Neural crest cell (in vitro differentiated cells): ENCODE data around the gene STARD6. TPM values are rescaled to one million over a fixed set of nuclear protein-coding genes. Genes with fewer than 3 reads are reported as not detected.

Source experiments
- DNase-seq: peaks from one replicate; pipeline ENCODE4 v3.0.0; 2021; ENCODE audit warnings: low read depth, mixed read lengths, low spot score
- H3K27ac Mint-ChIP-seq: one replicate; pipeline ENCODE4 v1.8.0; 2021; ENCODE audit warnings: mild to moderate bottlenecking, mixed read lengths; ENCODE audit not compliant: unreplicated experiment
- H3K27me3 Mint-ChIP-seq: 2 replicates; pipeline ENCODE4 v1.8.0; 2021; ENCODE audit warnings: low read depth, mild to moderate bottlenecking, mixed read lengths
- H3K36me3 Mint-ChIP-seq: 2 replicates; pipeline ENCODE4 v1.8.0; 2021; ENCODE audit warnings: low read depth, mild to moderate bottlenecking, mixed read lengths
- H3K4me1 Mint-ChIP-seq: 2 replicates; pipeline ENCODE4 v1.8.0; 2021; ENCODE audit warnings: mixed read lengths
- H3K4me3 Mint-ChIP-seq: one replicate; pipeline ENCODE4 v1.8.0; 2021; ENCODE audit warnings: mild to moderate bottlenecking, mixed read lengths
- H3K9me3 Mint-ChIP-seq: 2 replicates; pipeline ENCODE4 v1.8.0; 2021; ENCODE audit warnings: mixed read lengths
- CTCF ChIP-seq: fragments of 200-600 bp; sonication (generic); conservative IDR thresholded peaks from 2 replicates; pipeline ENCODE4 v1.5.0; 2021; ENCODE audit warnings: antibody characterized with exemption, mild to moderate bottlenecking
- long read RNA-seq: library from polyadenylated mRNA; unstranded; transcript quantifications from one replicate; pipeline ENCODE4 v2.0.0, GENCODE V29; 2020
- total RNA-seq: library from RNA; stranded (reverse); gene quantifications from 2 replicates; pipeline ENCODE4 v1.2.1, GENCODE V29; 2021

STARD6 gene
- total RNA-seq: 0.35 TPM in 1 of 2 replicates, not detected in the other
- long read RNA-seq, partial matches to known transcripts: 0 of 1 reads
- long read RNA-seq, other reads (novel, unspliced or antisense): 1 of 1 reads

DNA sequence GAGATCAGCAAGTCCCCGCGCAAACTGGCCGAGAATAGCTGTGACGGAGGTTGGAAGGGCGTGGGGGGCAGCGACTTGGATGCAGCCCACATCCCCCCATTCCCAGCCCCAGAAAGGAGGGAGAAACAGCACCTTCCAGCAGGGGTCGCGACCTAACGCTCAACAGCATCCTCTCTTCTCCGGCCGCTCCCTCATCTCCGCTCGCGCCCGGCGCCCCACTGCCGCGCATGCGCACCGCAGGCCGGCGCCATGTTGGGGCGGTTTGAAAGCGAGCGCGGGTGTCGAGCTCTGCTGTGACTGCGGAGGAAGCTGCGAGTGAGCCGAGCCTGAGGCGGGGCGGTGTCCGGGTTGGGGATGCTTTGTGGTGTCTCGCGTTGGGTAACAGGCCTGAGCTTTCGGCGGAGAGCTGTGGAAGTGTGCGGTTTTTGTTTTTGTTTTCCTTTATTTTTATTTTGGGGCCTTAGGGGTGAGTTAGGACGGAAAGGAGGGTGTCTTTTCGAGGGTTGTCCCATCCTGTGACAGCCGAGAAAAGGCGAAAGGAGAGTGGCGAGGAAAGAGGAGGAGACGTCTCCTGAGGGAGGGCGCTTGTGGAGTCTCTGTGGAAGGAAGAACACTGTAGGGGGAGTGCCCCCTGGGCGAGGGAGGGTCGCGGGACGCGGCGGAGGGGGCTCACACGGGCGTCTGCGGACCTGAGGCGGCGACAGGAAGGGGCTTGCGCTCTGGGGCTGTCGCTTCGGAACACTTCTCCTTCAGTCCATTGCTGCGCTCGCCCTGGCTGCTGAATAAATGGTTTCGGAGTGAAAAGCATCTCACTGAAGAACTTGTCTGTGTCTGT, at the start of gene STARD6, which contains the start of gene C18orf54:
TSS of gene STARD6 (minus strand) at position 199 of the 835 bp plus-strand sequence. CDS start 3,285 bp downstream, outside the sequence.
TSS of gene C18orf54 (plus strand) at position 247 of the 835 bp plus-strand sequence. CDS start 2,667 bp downstream, outside the sequence.
- peak; percentile 47 for TF ChIP-seq CTCF
- peak; percentile 84 for DNase-seq
- peaks cover 14% of the 10 kb centered on the region for H3K36me3 Mint-ChIP-seq

GRCh38 chr18:54405290-54405689, 47.6 kb upstream of the STARD6 start:
- no peaks in the 10 kb centered on the region for H3K36me3 Mint-ChIP-seq

More for the DNA sequence above, at the start of gene STARD6, which contains the start of gene C18orf54:
- Mint-ChIP-seq H3K27me3 (no peaks in the 10 kb centered on the region), H3K4me1 (peaks cover 29% of the 10 kb centered on the region), H3K9me3 (no peaks in the 10 kb centered on the region), H3K4me3 (peak within 1 kb of the TSS; percentile 98), H3K27ac (peak within 1 kb of the TSS; percentile 100)

DNA sequence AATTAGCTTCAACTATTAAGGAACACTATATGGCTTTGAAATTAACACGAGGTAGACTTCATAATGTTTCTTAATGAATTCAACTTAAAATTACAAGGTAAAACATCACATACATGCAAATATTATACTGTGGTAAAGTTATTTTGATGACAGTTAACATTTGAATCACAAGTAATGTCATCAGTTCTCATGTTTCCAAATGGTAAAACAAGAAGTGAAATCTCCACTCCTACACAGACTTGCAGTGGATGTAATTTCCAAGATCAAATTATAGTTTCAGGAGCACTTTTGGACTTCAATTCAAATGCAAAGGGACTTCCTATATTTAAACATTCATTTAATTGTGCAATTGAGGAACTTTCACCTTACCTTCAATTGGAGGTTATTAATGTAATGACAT, 39.1 kb upstream of the STARD6 start:
- Mint-ChIP-seq H3K27ac (no peak overlapping the region), H3K4me3 (no peak overlapping the region), H3K4me1 (peaks cover 4% of the 10 kb centered on the region), H3K27me3 (no peaks in the 10 kb centered on the region), H3K36me3 (no peaks in the 10 kb centered on the region), H3K9me3 (no peaks in the 10 kb centered on the region)
- TF ChIP-seq CTCF: no peak
- no peak for DNase-seq

More at GRCh38 chr18:54405290-54405689, 47.6 kb upstream of the STARD6 start:
- Mint-ChIP-seq H3K9me3 (peaks cover 2% of the 10 kb centered on the region), H3K27ac (no peak overlapping the region), H3K4me3 (no peak overlapping the region), H3K27me3 (no peaks in the 10 kb centered on the region), H3K4me1 (no peaks in the 10 kb centered on the region)
- no peak for TF ChIP-seq CTCF
- DNase-seq: no peak

DNA sequence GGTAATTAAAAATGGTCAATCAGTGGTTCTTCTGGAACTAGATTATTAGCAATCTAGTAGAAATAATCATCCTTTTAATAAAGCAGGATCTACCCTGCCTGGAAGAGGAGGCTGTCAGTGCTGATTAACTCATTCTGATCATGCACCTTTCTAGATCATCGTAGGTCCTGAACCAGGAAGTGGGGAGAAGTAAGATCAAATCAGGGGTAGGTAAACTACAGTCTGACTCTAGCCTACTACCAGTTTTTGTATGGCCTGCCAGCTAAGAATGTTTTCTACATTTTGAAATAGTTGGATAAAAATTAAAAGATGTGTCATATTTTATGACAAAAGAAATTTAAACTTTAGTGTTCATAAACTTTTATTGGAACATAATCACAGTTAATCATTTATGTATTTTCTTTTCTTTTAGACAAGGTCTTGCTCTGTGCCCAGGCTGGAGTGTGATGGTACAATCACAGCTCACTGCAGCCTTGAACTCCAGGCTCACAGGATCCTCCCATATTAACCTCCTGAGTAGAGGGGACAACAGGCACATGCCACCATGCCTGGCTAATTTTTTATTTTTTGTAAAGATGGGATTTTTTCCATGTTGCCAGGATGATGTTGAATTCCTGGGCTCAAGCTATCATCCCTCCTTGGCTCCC, 36.1 kb upstream of the STARD6 start:
- DNase-seq: no peak
- Mint-ChIP-seq H3K27me3 (no peaks in the 10 kb centered on the region), H3K9me3 (peaks cover 2% of the 10 kb centered on the region), H3K36me3 (no peaks in the 10 kb centered on the region), H3K4me1 (peaks cover 7% of the 10 kb centered on the region), H3K4me3 (no peak overlapping the region), H3K27ac (no peak overlapping the region)
- TF ChIP-seq CTCF: no peak

DNA sequence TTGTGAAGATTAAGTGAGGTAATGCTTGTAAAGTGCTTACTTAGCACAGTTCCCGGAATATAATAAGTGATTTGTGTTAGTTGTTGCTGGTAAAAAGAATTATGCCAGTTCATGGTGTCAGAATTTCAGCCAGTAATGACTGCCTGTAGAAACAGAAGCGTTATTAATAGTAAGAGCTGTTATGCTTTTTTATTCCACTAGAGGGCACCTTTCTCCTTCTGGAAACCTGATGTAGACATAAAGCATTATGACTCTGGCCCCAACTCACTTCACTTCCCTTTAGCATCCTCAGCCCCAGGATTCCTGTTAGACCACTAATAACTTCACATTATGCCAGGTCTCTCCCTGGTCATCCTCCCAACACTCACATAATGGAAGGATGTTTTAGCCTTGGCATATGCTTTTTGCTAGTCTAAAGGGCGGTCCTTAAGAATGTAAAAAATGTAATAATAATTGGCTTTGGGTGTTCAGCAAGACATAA, 34.9 kb upstream of the STARD6 start:
- Mint-ChIP-seq H3K4me1 (peaks cover 13% of the 10 kb centered on the region), H3K36me3 (peaks cover 6% of the 10 kb centered on the region)
- DNase-seq: no peak

More for the DNA sequence above, 34.9 kb upstream of the STARD6 start:
- H3K27me3 Mint-ChIP-seq: no peaks in the 10 kb centered on the region
- no peak overlapping the region for H3K4me3 Mint-ChIP-seq
- peak; percentile 80 for TF ChIP-seq CTCF
- peaks cover 8% of the 10 kb centered on the region for H3K9me3 Mint-ChIP-seq
- no peak overlapping the region for H3K27ac Mint-ChIP-seq
